Measurements from ENCODE around the gene PARD3B.

DNA sequence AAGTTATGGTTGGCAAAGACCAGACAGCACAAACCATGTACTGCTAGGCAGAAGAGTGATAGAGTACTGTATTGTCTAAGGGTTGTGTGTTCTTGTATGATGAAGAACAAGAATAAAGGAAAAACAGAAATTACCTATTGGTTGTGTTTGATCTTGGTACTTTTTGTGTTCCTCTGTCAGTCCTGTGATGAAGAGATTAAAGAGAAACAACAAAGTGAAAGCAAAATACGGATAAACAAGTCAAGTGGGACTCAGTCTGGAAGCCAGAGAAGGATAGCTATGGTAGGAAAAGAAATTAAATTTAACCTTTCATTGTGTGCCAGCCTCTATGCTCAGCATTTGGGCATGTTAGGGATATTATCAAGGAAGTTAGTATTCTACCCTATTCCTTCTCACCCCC lies 413.1 kb downstream of the PARD3B start:
- no peak for TF ChIP-seq HDAC2 (IDR thresholded peaks at IDR 0.05; ENCODE audit: borderline replicate concordance in 1 of 2, low read depth in 2 of 2, low read length in 2 of 2)
- TF ChIP-seq, protein P1, sequence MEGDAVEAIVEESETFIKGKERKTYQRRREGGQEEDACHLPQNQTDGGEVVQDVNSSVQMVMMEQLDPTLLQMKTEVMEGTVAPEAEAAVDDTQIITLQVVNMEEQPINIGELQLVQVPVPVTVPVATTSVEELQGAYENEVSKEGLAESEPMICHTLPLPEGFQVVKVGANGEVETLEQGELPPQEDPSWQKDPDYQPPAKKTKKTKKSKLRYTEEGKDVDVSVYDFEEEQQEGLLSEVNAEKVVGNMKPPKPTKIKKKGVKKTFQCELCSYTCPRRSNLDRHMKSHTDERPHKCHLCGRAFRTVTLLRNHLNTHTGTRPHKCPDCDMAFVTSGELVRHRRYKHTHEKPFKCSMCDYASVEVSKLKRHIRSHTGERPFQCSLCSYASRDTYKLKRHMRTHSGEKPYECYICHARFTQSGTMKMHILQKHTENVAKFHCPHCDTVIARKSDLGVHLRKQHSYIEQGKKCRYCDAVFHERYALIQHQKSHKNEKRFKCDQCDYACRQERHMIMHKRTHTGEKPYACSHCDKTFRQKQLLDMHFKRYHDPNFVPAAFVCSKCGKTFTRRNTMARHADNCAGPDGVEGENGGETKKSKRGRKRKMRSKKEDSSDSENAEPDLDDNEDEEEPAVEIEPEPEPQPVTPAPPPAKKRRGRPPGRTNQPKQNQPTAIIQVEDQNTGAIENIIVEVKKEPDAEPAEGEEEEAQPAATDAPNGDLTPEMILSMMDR (IDR thresholded peaks at IDR 0.05; ENCODE audit: control extremely low read depth in 1 of 3, insufficient read depth in 1 of 3, low read depth in 1 of 3, low read length in 3 of 3): no peak
- no peak for TF ChIP-seq YY1 (IDR thresholded peaks at IDR 0.05; ENCODE audit: low read depth, low read length)
- TF ChIP-seq RFX5 (IDR thresholded peaks at IDR 0.05; ENCODE audit: borderline replicate concordance, low read depth, low read length): no peak
- no peak for TF ChIP-seq GABPA (IDR thresholded peaks at IDR 0.05; ENCODE audit: borderline replicate concordance, insufficient read depth, low read length)

All from H1 (cell line).